Activated naive CD8-positive, alpha-beta T cell treated with anti-CD3 and anti-CD28 coated beads, Interleukin-2, amount 50 U/mL, for 24 hours (primary cell): ENCODE measurements around the gene TMCC2.
A peak's percentile ranks its signal among the peaks of the same experiment; 100 is the strongest.

Source experiments
- ATAC-seq: fragments of 150-1000 bp; cut with Tn5 transposase; one replicate; pipeline ENCODE4 v1.10.0; 2021
- DNase-seq: peaks from one replicate; pipeline ENCODE4 v3.0.0; 2021
- H3K27ac Mint-ChIP-seq: one replicate; pipeline ENCODE4 v1.8.0; 2021; ENCODE audit warnings: mild to moderate bottlenecking, mixed read lengths
- H3K27me3 Mint-ChIP-seq: one replicate; pipeline ENCODE4 v1.8.0; 2021; ENCODE audit warnings: mixed read lengths
- H3K36me3 Mint-ChIP-seq: one replicate; pipeline ENCODE4 v1.8.0; 2021; ENCODE audit warnings: low read depth, mixed read lengths
- H3K4me1 Mint-ChIP-seq: one replicate; pipeline ENCODE4 v1.8.0; 2021; ENCODE audit warnings: mixed read lengths
- H3K4me3 Mint-ChIP-seq: one replicate; pipeline ENCODE4 v1.8.0; 2021; ENCODE audit warnings: mild to moderate bottlenecking, moderate library complexity, mixed read lengths
- H3K9me3 Mint-ChIP-seq: one replicate; pipeline ENCODE4 v1.8.0; 2021; ENCODE audit warnings: mixed read lengths

The TMCC2 gene

GRCh38 chr1:205240118-205240517 lies 12.4 kb downstream of the TMCC2 start:
- Mint-ChIP-seq H3K36me3 (peaks cover 16% of the 10 kb centered on the region), H3K27me3 (no peaks in the 10 kb centered on the region), H3K9me3 (no peaks in the 10 kb centered on the region), H3K4me1 (peaks cover 43% of the 10 kb centered on the region), H3K4me3 (no peak overlapping the region), H3K27ac (no peak overlapping the region)
- DNase-seq (no peak), ATAC-seq (no peak)

GRCh38 chr1:205240569-205240968 lies 12.8 kb downstream of the TMCC2 start:
- ATAC-seq: no peak
- Mint-ChIP-seq H3K4me3 (no peak overlapping the region), H3K9me3 (no peaks in the 10 kb centered on the region)

DNA sequence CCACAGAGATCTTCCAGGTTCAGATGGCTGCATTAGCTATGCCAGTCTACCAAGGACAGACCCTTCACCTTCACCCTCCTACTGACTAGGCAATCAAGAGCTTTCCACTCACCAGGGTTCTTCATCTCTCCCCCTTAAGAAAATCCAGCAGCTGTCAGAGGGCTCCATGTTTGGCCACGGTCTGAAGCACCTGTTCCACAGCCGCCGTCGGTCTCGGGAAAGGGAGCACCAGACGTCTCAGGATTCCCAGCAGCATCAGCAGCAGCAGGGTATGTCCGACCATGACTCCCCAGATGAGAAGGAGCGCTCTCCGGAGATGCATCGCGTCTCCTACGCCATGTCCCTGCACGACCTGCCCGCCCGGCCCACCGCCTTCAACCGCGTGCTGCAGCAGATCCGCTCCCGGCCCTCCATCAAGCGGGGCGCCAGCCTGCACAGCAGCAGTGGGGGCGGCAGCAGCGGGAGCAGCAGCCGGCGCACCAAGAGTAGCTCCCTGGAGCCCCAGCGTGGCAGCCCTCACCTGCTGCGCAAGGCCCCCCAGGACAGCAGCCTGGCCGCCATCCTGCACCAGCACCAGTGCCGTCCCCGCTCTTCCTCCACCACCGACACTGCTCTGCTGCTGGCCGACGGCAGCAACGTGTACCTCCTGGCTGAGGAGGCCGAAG lies 13.8 kb downstream of the TMCC2 start:
- ATAC-seq (no peak), DNase-seq (no peak)
- Mint-ChIP-seq H3K9me3 (no peaks in the 10 kb centered on the region), H3K4me1 (peaks cover 32% of the 10 kb centered on the region), H3K27ac (no peak overlapping the region), H3K27me3 (no peaks in the 10 kb centered on the region), H3K36me3 (peaks cover 16% of the 10 kb centered on the region), H3K4me3 (no peak overlapping the region)

More at GRCh38 chr1:205240569-205240968, 12.8 kb downstream of the TMCC2 start:
- peaks cover 38% of the 10 kb centered on the region for H3K4me1 Mint-ChIP-seq
- no peak overlapping the region for H3K27ac Mint-ChIP-seq
- no peak for DNase-seq
- H3K27me3 Mint-ChIP-seq: no peaks in the 10 kb centered on the region
- H3K36me3 Mint-ChIP-seq: peaks cover 16% of the 10 kb centered on the region

GRCh38 chr1:205243350-205244191 lies 15.8 kb downstream of the TMCC2 start:
- ATAC-seq (no peak), DNase-seq (no peak)
- Mint-ChIP-seq H3K27ac (no peak overlapping the region), H3K4me3 (no peak overlapping the region), H3K4me1 (peaks cover 14% of the 10 kb centered on the region), H3K27me3 (no peaks in the 10 kb centered on the region), H3K36me3 (peaks cover 15% of the 10 kb centered on the region), H3K9me3 (no peaks in the 10 kb centered on the region)

GRCh38 chr1:205244384-205244783 lies 16.6 kb downstream of the TMCC2 start:
- H3K36me3 Mint-ChIP-seq: peaks cover 11% of the 10 kb centered on the region
- no peaks in the 10 kb centered on the region for H3K27me3 Mint-ChIP-seq
- no peak for ATAC-seq
- H3K4me1 Mint-ChIP-seq: peaks cover 7% of the 10 kb centered on the region
- no peaks in the 10 kb centered on the region for H3K9me3 Mint-ChIP-seq
- no peak overlapping the region for H3K4me3 Mint-ChIP-seq
- no peak for DNase-seq
- H3K27ac Mint-ChIP-seq: no peak overlapping the region

GRCh38 chr1:205245096-205245495 lies 17.4 kb downstream of the TMCC2 start:
- H3K27ac Mint-ChIP-seq: no peak overlapping the region
- DNase-seq (no peak), ATAC-seq (no peak)
- no peaks in the 10 kb centered on the region for H3K9me3 Mint-ChIP-seq
- no peak overlapping the region for H3K4me3 Mint-ChIP-seq
- no peaks in the 10 kb centered on the region for H3K27me3 Mint-ChIP-seq
- H3K36me3 Mint-ChIP-seq: peaks cover 9% of the 10 kb centered on the region
- H3K4me1 Mint-ChIP-seq: peaks cover 2% of the 10 kb centered on the region

- Mint-ChIP-seq H3K4me1 (peaks cover 2% of the 10 kb centered on the region), H3K27ac (peak overlapping the region; percentile 46), H3K9me3 (no peaks in the 10 kb centered on the region), H3K4me3 (peak overlapping the region; percentile 27), H3K27me3 (no peaks in the 10 kb centered on the region), H3K36me3 (peaks cover 11% of the 10 kb centered on the region)
- DNase-seq (no peak), ATAC-seq (no peak)
Observed at GRCh38 chr1:205246351-205247119, 18.8 kb downstream of the TMCC2 start.

DNA sequence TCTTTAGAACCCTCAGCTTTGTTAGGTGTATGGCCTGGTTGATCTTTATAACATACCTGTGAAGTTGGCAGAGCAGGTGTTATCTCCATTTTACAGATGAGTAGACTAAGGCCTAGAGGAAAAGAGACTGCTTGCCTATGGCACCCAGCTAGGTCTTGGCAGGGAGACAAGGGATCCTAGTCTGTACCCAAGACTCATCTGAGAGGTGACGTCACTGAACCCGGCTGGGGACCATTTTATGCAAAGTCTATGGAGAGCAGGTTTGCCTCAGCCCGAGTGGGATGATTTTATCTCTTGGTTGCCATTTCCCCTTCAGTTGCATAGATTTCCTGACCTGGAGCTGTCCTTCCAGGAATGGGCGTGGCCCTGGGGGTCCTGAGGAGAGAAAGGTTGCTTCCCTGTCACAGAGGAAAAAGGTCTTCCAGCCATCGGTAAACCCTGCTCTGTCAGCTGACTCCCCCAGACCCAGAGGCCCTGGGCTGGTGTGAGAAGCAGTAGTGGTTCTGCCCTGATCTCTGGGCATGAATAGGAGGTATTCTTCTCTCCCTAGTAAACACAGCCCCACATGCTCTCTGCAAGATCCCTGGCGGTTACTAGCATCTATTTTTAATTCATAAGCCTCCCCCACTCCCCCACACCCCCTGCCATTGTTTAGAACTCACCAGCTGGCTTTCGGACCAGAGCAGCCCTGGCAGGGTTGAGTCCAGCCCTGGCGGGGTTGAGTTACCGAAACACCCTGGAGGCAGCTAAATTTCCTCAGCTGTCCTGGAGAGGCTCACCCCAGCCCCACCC lies 19.6 kb downstream of the TMCC2 start:
- Mint-ChIP-seq H3K36me3 (peaks cover 8% of the 10 kb centered on the region), H3K27me3 (no peaks in the 10 kb centered on the region), H3K9me3 (no peaks in the 10 kb centered on the region), H3K4me3 (peak overlapping the region; percentile 27), H3K27ac (peak overlapping the region; percentile 24), H3K4me1 (peaks cover 2% of the 10 kb centered on the region)
- peak; percentile 55 for ATAC-seq
- no peak for DNase-seq

DNA sequence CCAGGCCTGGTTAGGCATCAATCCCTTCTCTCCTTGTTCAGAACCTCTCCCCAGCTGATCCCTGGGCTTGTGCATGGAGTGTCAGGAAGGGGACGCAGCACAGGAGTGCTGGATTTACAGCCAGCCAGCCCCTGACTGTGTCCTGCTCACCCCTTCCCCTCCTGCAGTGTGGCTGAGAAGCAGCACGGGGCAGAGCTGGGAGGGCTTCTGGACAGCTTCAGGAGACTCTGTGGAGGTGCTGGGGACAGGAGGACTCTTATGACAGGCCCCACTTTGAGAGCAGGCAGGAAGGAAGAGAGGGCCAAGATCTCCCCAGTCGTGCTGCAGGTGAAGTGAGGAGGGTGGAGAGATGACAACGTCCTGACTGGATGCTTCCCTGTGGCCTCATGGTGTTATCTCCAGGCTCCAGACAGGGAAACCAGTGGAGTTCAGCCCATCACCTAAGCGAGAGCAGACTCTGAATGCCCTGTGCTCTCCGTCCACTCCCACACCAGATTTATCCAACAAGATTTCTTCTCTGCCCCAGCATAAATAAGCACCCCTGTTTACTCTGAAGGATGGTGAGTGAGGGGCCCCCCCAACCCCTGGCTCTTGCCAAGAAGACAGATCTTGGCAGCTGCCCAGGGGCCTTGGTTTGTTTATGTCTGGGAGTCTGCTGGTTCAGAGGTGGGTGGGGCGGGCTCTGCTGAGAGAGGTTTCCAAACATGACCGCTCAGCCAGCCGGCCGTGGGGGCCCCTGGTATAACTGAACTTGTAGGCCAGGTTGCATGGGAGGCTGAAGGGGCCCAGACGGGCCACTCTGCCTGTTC lies 21.3 kb downstream of the TMCC2 start:
- ATAC-seq: no peak
- Mint-ChIP-seq H3K36me3 (peaks cover 3% of the 10 kb centered on the region), H3K4me3 (no peak overlapping the region), H3K27me3 (no peaks in the 10 kb centered on the region), H3K4me1 (peaks cover 2% of the 10 kb centered on the region), H3K27ac (no peak overlapping the region), H3K9me3 (no peaks in the 10 kb centered on the region)
- DNase-seq: no peak

DNA sequence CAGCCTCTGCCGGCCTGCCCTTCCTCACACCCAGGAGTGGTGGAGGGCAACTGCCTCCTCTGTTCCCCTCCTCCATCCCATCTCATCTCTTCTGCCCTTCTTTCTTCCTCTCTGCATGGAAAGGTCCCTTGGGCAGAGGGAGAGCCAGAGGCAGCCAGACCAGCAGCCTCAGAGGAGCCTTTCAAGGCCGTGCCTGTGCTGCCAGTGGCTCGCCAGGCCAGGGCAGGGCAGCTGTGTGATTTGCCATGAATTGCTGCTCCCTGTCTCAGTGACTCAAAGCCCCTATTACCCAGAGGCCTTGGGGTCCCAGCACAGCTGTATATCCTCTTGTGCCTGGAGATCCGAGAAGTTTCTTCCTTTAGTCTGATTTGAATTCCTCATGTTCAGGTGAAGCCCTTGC lies 21.9 kb downstream of the TMCC2 start:
- no peak overlapping the region for H3K27ac Mint-ChIP-seq
- H3K36me3 Mint-ChIP-seq: peaks cover 3% of the 10 kb centered on the region
- ATAC-seq: no peak
- no peak overlapping the region for H3K4me3 Mint-ChIP-seq
- no peaks in the 10 kb centered on the region for H3K9me3 Mint-ChIP-seq
- H3K27me3 Mint-ChIP-seq: no peaks in the 10 kb centered on the region
- peaks cover 2% of the 10 kb centered on the region for H3K4me1 Mint-ChIP-seq
- DNase-seq: no peak

GRCh38 chr1:205250699-205251098 lies 23.0 kb downstream of the TMCC2 start:
- H3K9me3 Mint-ChIP-seq: no peaks in the 10 kb centered on the region
- peaks cover 3% of the 10 kb centered on the region for H3K36me3 Mint-ChIP-seq
- DNase-seq (no peak), ATAC-seq (no peak)
- H3K4me3 Mint-ChIP-seq: no peak overlapping the region
- no peak overlapping the region for H3K27ac Mint-ChIP-seq
- H3K27me3 Mint-ChIP-seq: no peaks in the 10 kb centered on the region
- peaks cover 5% of the 10 kb centered on the region for H3K4me1 Mint-ChIP-seq

DNA sequence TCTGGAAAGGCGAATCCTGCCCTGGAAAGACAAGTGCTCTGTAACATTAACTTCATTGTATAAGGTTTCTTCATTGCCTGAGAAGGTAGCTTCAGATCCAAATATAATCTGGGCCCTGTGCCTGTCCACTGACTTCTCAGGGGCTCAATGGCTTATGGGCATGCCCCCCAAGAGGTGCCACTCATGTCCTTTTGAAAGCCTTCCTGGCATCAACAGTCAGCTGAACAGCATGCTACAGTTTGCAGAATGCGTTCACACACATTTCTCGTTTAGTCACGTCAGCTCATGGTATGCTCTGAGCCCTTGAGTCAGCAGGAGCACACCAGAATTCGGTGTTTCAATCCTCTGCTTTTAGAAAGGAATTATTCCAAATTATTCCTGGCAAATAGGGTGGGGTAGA lies 23.8 kb downstream of the TMCC2 start:
- no peaks in the 10 kb centered on the region for H3K9me3 Mint-ChIP-seq
- H3K36me3 Mint-ChIP-seq: peaks cover 3% of the 10 kb centered on the region
- DNase-seq (no peak), ATAC-seq (no peak)
- no peak overlapping the region for H3K27ac Mint-ChIP-seq
- no peak overlapping the region for H3K4me3 Mint-ChIP-seq
- no peaks in the 10 kb centered on the region for H3K27me3 Mint-ChIP-seq
- H3K4me1 Mint-ChIP-seq: peaks cover 10% of the 10 kb centered on the region

DNA sequence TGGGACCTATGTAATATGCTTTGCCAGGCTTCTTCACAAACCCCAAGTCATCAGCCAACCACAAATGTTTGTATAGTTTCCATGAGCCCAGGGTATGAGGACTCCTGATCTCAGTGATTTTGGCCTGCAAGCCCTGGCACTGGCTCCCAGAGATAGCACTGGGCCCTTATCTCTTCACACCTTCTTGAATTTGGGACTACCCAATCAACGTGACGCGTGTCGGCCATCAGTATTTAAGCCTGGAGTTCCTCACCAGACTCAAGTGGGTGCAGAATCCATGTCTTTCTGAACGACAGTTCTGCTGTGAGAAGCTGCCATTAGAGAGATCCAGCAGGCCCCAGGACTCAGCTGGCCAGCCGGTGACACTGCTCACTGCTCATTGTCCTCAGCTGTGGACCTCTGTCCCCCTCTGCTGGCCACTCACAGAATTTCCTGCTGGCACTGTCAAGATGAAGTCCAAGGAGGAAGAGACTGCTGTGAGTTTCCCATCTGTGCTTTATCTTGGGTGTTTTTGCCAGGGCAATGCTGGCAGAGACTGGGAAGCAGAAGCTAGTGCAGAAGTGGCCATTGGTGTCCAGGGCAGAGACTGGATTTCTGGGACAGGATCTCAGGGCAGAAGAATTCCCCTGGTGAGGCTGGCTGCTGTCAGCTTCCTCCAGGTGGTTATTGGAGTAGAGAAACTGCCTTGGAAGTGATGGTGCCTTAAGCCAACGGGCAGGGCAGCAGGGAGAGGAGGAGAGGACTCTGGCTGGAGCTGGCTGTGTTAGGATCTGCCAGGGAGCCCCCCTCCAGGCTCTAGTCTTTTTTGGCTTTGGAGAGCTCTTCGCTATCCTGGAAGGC lies 28.4 kb downstream of the TMCC2 start:
- Mint-ChIP-seq H3K27ac (no peak overlapping the region), H3K4me3 (no peak overlapping the region), H3K9me3 (no peaks in the 10 kb centered on the region), H3K36me3 (peaks cover 3% of the 10 kb centered on the region), H3K27me3 (no peaks in the 10 kb centered on the region), H3K4me1 (peaks cover 19% of the 10 kb centered on the region)
- peak; percentile 93 for ATAC-seq
- DNase-seq: peak; percentile 88
